Transverse colon (tissue), 4 donors: ENCODE measurements around the gene PTPRR.

Experiments used
- CTCF ChIP-seq, 5 experiments: fragments of 200-600 bp in 3 of 5; fragments of 450-650 bp in 2 of 5; sonication (generic) in 3 of 5; IDR thresholded peaks; 1 replicate in 2 of 5; 2 replicates in 3 of 5; pipeline ENCODE4 v1.5.1; 2016 to 2017; ENCODE audit warnings: antibody characterized with exemption in 5 of 5, inconsistent platforms in 3 of 5, mild to moderate bottlenecking in 2 of 5, moderate library complexity in 1 of 5
- EP300 ChIP-seq: sonication (generic); formaldehyde crosslinking; IDR thresholded peaks from one replicate; pipeline ENCODE4 v1.6.1; 2017; ENCODE audit warnings: antibody characterized with exemption, low read depth
- POLR2A ChIP-seq: fragments of 450-650 bp; IDR thresholded peaks from one replicate; pipeline ENCODE4 v1.6.1; 2016; ENCODE audit warnings: antibody characterized with exemption, mild to moderate bottlenecking, moderate library complexity
- POLR2AphosphoS5 ChIP-seq, 3 donors: sonication (generic); formaldehyde crosslinking; IDR thresholded peaks; one replicate each; pipeline ENCODE4 v1.6.1; 2016; ENCODE audit warnings: antibody characterized with exemption in 3 of 3

GRCh38 chr12:70852416-70853150 is 68.0 kb downstream of the PTPRR start:
- TF ChIP-seq POLR2A (no peak), CTCF (IDR thresholded peaks at IDR 0.05) (no peak), POLR2AphosphoS5 (IDR thresholded peaks at IDR 0.05) (no peak), EP300 (no peak)
